Endothelial cell of umbilical vein (primary cell): ENCODE results near the gene KRT74.

Experiments
- EZH2 ChIP-seq: IDR thresholded peaks from 2 replicates; pipeline ENCODE4 v1.6.1; 2012; ENCODE audit warnings: borderline replicate concordance, low read depth, mild to moderate bottlenecking, moderate library complexity, low read length, inconsistent platforms; ENCODE audit not compliant: severe bottlenecking
- MYC ChIP-seq: IDR thresholded peaks from one replicate; pipeline ENCODE4 v1.6.1; 2011; ENCODE audit warnings: mild to moderate bottlenecking, low read depth, low read length
- POLR2A ChIP-seq: IDR thresholded peaks from 2 replicates; pipeline ENCODE4 v1.6.1; 2012; ENCODE audit warnings: low read depth, mild to moderate bottlenecking, control low read depth, low read length
- POLR2AphosphoS5 ChIP-seq: IDR thresholded peaks from 2 replicates; pipeline ENCODE4 v1.6.1; 2012; ENCODE audit warnings: low read depth, mild to moderate bottlenecking, control low read depth, low read length, moderate library complexity; ENCODE audit not compliant: insufficient read depth
- TF ChIP-seq, protein P1 (sequence below), 2 donors: IDR thresholded peaks; 1 replicate in 1 of 2; 2 replicates in 1 of 2; pipeline ENCODE4 v1.5.1; 2011; ENCODE audit warnings: low read length in 2 of 2, mild to moderate bottlenecking in 2 of 2, moderate library complexity in 2 of 2, control low read depth in 1 of 2, inconsistent platforms in 1 of 2, low read depth in 1 of 2; ENCODE audit not compliant: insufficient read depth in 1 of 2; ENCODE audit errors: extremely low read depth in 1 of 2
- TF ChIP-seq, protein P2 (sequence below): IDR thresholded peaks from 2 replicates; pipeline ENCODE4 v1.6.1; 2011; ENCODE audit not compliant: insufficient read depth, insufficient read length

DNA sequence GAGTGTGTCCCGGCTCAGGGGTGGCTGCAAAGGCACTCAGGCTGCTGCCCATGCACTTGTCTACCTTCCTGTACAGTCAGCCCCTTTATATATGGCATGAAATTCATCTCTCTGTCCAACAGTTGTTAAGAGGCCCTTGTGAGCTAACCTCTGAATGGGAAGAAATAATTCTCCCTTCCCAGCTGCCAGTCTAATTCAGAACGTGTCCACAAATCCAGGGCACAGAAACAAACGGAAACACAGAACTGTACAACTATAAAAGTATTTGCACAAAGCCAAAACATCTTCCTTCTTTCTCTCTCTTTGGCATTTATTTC, 54.3 kb downstream of the KRT74 start:
- TF ChIP-seq, protein P1, sequence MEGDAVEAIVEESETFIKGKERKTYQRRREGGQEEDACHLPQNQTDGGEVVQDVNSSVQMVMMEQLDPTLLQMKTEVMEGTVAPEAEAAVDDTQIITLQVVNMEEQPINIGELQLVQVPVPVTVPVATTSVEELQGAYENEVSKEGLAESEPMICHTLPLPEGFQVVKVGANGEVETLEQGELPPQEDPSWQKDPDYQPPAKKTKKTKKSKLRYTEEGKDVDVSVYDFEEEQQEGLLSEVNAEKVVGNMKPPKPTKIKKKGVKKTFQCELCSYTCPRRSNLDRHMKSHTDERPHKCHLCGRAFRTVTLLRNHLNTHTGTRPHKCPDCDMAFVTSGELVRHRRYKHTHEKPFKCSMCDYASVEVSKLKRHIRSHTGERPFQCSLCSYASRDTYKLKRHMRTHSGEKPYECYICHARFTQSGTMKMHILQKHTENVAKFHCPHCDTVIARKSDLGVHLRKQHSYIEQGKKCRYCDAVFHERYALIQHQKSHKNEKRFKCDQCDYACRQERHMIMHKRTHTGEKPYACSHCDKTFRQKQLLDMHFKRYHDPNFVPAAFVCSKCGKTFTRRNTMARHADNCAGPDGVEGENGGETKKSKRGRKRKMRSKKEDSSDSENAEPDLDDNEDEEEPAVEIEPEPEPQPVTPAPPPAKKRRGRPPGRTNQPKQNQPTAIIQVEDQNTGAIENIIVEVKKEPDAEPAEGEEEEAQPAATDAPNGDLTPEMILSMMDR (IDR thresholded peaks at IDR 0.05; ENCODE audit: extremely low read depth in 1 of 2, insufficient read depth in 1 of 2, low read depth in 1 of 2, low read length in 2 of 2): no peak
- no peak for TF ChIP-seq POLR2A
- no peak for TF ChIP-seq POLR2AphosphoS5
- TF ChIP-seq, protein P2, sequence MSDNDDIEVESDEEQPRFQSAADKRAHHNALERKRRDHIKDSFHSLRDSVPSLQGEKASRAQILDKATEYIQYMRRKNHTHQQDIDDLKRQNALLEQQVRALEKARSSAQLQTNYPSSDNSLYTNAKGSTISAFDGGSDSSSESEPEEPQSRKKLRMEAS: no peak
- no peak for TF ChIP-seq MYC
- TF ChIP-seq EZH2: no peak
